Sigmoid colon (tissue), 3 donors: Measurements from ENCODE around the gene SNX1.

ENCODE experiments used
- CTCF ChIP-seq, 4 experiments: fragments of 450-650 bp in 3 of 4; fragments of 200-600 bp in 1 of 4; IDR thresholded peaks; one replicate each; pipeline ENCODE4 v1.5.1; 2016 to 2019; ENCODE audit warnings: antibody characterized with exemption in 4 of 4, mild to moderate bottlenecking in 3 of 4, moderate library complexity in 2 of 4
- POLR2A ChIP-seq, 2 donors: fragments of 450-650 bp; IDR thresholded peaks; one replicate each; pipeline ENCODE4 v1.6.1; 2016; ENCODE audit warnings: antibody characterized with exemption in 2 of 2, mild to moderate bottlenecking in 2 of 2, moderate library complexity in 2 of 2

GRCh38 chr15:64182859-64183370 is 87.1 kb downstream of the SNX1 start:
- TF ChIP-seq POLR2A (IDR thresholded peaks at IDR 0.05) = no peak
- TF ChIP-seq CTCF (IDR thresholded peaks at IDR 0.05) = no peak
